Measurements from ENCODE around the gene GALNT2.

- TF ChIP-seq FOXP2 (optimal IDR thresholded peaks at IDR 0.05; ENCODE audit: control extremely low read depth, extremely low read length, insufficient read depth) (no peak), EZH2 (IDR thresholded peaks at IDR 0.05) (no peak), POLR2AphosphoS5 (IDR thresholded peaks at IDR 0.05; ENCODE audit: borderline replicate concordance, low read depth, low read length) (no peak)
These were observed 46.6 kb upstream of the GALNT2 start for GRCh38 chr1:230020451-230020850.
